ENCODE measurements around the gene ALPG.
"Not testable (repeated sequence)": the region's sequence is repeated elsewhere in the genome, so short reads cannot be mapped to it uniquely, and the experiment has no call there.

ALPG gene

GRCh38 chr2:232377319-232377718, 29.3 kb upstream of the ALPG start:
- no peak for DNase-seq

GRCh38 chr2:232377841-232378734, 28.6 kb upstream of the ALPG start:
- DNase-seq: no peak

- not testable (repeated sequence) for DNase-seq
Measured at GRCh38 chr2:232378735-232379151, 27.9 kb upstream of the ALPG start, which contains the start of gene ALPP. Gene ALPP (plus strand): TSS chr2:232378751. CDS start chr2:232378803, 52 bp downstream.

- not testable (repeated sequence) for DNase-seq
Measured at GRCh38 chr2:232379610-232380590, 26.7 kb upstream of the ALPG start.

GRCh38 chr2:232381204-232382031, 25.2 kb upstream of the ALPG start:
- not testable (repeated sequence) for DNase-seq

- no peak for DNase-seq
Measured at GRCh38 chr2:232382331-232383225, 24.1 kb upstream of the ALPG start.

GRCh38 chr2:232384466-232384865, 22.2 kb upstream of the ALPG start:
- no peak for DNase-seq

- DNase-seq: not testable (repeated sequence)
Measured at GRCh38 chr2:232385058-232385457, 21.6 kb upstream of the ALPG start.

- DNase-seq: no peak
Measured at GRCh38 chr2:232385660-232386489, 20.8 kb upstream of the ALPG start.

- DNase-seq: no peak
Measured at GRCh38 chr2:232386490-232386739, 20.2 kb upstream of the ALPG start.

- no peak for DNase-seq
Measured at GRCh38 chr2:232386740-232387450, 19.7 kb upstream of the ALPG start.

- no peak for DNase-seq
Measured at GRCh38 chr2:232387451-232388171, 19.0 kb upstream of the ALPG start.

GRCh38 chr2:232388324-232388891, 18.2 kb upstream of the ALPG start:
- DNase-seq: no peak

- no peak for DNase-seq
Measured at GRCh38 chr2:232389327-232389726, 17.3 kb upstream of the ALPG start.

GRCh38 chr2:232390661-232391060, 16.0 kb upstream of the ALPG start:
- no peak for DNase-seq

GRCh38 chr2:232393556-232393955, 13.1 kb upstream of the ALPG start:
- no peak for DNase-seq

GRCh38 chr2:232394431-232394830, 12.2 kb upstream of the ALPG start:
- not testable (repeated sequence) for DNase-seq

- DNase-seq: no peak
Measured at GRCh38 chr2:232395586-232395985, 11.1 kb upstream of the ALPG start.

GRCh38 chr2:232396683-232397082, 10.0 kb upstream of the ALPG start:
- DNase-seq: no peak
